HG02943 (cell line): ENCODE measurements around the gene DGKA.
"Not testable (repeated sequence)": the region's sequence is repeated elsewhere in the genome, so short reads cannot be mapped to it uniquely, and the experiment has no call there.

Experiments
- ATAC-seq: cut with Tn5 transposase; IDR thresholded peaks from one replicate; pipeline ENCODE4 v1.9.1; 2021; ENCODE audit warnings: mild to moderate bottlenecking, low read depth, moderate library complexity; ENCODE audit not compliant: unreplicated experiment

The DGKA gene

GRCh38 chr12:55930771-55931316, at the start of gene DGKA:
DGKA (plus strand) TSS chr12:55931162; CDS start chr12:55936504, 5,342 bp downstream.
- ATAC-seq, result no peak

- ATAC-seq, result no peak
Measured at GRCh38 chr12:55885113-55885512, 45.8 kb upstream of the DGKA start.

- no peak for ATAC-seq
Measured at GRCh38 chr12:55891310-55891709, 39.7 kb upstream of the DGKA start.

- no peak for ATAC-seq
Measured at GRCh38 chr12:55893723-55894122, 37.2 kb upstream of the DGKA start.

GRCh38 chr12:55899082-55899481, 31.9 kb upstream of the DGKA start:
- ATAC-seq, result no peak

- ATAC-seq, result no peak
Measured at GRCh38 chr12:55901881-55902490, 29.0 kb upstream of the DGKA start.

- ATAC-seq, result no peak
Measured at GRCh38 chr12:55906056-55906455, 24.9 kb upstream of the DGKA start.

GRCh38 chr12:55908726-55909512, 22.0 kb upstream of the DGKA start:
- ATAC-seq, result no peak

- no peak for ATAC-seq
Measured at GRCh38 chr12:55909513-55909884, 21.5 kb upstream of the DGKA start.

GRCh38 chr12:55912908-55913307, 18.1 kb upstream of the DGKA start:
- ATAC-seq, result no peak

- no peak for ATAC-seq
Measured at GRCh38 chr12:55915482-55915859, 15.5 kb upstream of the DGKA start.

GRCh38 chr12:55919032-55919431, 11.9 kb upstream of the DGKA start:
- not testable (repeated sequence) for ATAC-seq

- ATAC-seq, result no peak
Measured at GRCh38 chr12:55922126-55922525, 8.8 kb upstream of the DGKA start.

- ATAC-seq, result not testable (repeated sequence)
Measured at GRCh38 chr12:55923648-55924047, 7.3 kb upstream of the DGKA start.

GRCh38 chr12:55925371-55925770, 5.6 kb upstream of the DGKA start:
- ATAC-seq, result no peak

- no peak for ATAC-seq
Measured at GRCh38 chr12:55925870-55926737, 4.9 kb upstream of the DGKA start.

GRCh38 chr12:55926738-55927587, 4.0 kb upstream of the DGKA start:
- peak; percentile 45 for ATAC-seq

GRCh38 chr12:55927588-55928502, 3.1 kb upstream of the DGKA start, which contains the start of gene PYM1:
PYM1 (minus strand) TSS chr12:55927894; CDS start chr12:55927761, 133 bp downstream.
- ATAC-seq, result peak; percentile 48

GRCh38 chr12:55929306-55929791, 1.6 kb upstream of the DGKA start:
- ATAC-seq, result no peak
